Measurements from ENCODE around the gene MAMDC4.
"Not testable (repeated sequence)": the region's sequence is repeated elsewhere in the genome, so short reads cannot be mapped to it uniquely, and the experiment has no call there.

Gene MAMDC4

GRCh38 chr9:136825295-136826187 lies 26.6 kb upstream of the MAMDC4 start:
- no peak for DNase-seq

GRCh38 chr9:136826188-136826541 lies 26.0 kb upstream of the MAMDC4 start:
- DNase-seq, result no peak

DNA sequence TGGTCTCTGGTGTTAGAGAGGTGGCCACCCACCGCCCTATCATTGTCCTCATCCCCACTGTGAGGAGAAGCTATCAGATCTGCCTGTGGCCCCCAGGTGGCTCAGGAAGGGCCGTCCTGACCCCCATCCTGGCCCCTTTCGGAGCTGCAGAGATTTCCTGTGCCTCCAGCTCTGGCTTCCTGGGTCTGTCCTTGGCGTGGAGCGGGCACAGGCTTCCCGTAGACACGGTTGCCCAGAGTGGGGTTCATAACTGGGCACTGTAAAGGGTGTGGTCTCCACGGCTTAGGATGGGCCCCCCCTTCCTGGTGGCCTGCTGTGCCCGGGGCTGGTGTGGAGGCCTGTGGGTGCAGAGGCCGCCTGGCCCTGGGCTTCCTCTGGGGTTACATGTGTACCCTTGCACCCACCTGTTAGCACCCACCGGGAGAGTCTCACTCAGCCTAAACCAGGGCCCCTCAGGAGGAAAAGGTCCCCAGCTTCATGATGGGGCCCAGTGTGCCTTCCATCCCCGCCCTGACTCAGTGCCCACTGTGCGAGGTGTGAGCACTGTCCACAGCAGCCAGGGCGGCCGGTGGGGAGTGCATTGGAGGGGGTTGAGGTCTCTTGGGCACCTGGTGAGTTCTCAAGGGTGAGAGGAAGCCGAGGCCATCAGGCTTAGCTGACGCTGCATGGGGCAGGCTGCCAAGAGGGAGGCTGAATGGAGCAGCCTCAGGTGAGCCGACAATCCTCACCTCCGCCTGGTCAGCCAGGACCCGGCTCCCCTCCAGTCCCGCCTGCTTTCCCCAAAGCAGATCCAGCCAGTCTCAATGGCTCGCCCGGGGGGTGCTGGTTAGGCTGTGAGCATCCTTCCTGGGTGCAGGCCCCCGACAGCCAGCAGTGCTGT lies 25.2 kb upstream of the MAMDC4 start:
- no peak for DNase-seq

- DNase-seq, result no peak
Observed at GRCh38 chr9:136827794-136828473, 24.2 kb upstream of the MAMDC4 start.

DNA sequence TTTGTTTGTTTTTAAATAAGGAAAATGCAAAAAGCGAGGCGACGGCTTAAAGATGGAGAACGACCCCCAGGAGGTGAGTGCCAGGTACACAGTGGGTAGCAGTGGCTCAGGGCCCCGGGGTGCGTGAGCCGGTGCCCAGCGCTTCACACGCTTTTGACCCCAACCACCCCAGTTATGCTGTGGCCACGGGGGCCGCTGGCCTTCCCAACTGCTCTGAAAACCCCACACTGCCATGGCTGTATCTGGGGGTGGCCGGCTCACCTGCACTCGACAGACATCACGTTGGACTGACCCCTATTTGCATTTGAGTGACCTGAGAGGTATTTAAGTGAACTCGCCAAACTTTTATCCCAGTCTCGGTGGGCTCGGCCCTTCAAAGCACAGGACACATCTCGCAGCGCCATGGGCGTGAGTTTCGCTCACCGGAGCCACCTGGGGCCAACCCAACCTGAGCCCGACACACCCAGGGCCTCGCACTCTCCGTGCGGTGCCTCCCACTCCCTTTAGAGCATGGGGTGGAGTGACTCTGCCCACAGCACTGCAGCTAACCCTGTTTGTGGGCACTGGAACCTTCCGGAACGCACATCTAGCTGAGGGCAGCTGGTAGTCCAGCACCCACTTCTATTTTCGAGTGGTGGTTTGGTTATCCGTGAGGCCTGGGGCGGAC lies 23.5 kb upstream of the MAMDC4 start:
- no peak for DNase-seq

DNA sequence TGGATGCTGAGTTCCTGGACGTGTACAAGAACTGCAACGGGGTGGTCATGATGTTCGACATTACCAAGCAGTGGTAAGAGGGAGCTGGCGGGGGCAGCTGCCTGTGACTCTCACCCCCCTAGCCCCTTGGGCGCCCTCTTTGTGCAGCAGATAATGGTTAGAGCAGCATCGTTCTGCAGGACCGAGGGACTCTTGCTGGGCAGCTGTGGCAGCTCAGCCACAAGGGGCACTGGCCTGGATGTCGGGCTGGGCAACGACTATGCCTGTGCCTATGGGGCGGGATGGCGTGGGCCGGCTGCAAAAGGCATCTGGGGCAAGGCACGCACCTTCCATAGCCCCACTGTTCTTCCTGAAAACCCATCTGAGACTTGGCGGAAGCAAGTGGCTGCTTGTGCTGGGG lies 22.7 kb upstream of the MAMDC4 start:
- DNase-seq, result no peak

- DNase-seq, result no peak
Observed at GRCh38 chr9:136829981-136830885, 21.9 kb upstream of the MAMDC4 start.

DNA sequence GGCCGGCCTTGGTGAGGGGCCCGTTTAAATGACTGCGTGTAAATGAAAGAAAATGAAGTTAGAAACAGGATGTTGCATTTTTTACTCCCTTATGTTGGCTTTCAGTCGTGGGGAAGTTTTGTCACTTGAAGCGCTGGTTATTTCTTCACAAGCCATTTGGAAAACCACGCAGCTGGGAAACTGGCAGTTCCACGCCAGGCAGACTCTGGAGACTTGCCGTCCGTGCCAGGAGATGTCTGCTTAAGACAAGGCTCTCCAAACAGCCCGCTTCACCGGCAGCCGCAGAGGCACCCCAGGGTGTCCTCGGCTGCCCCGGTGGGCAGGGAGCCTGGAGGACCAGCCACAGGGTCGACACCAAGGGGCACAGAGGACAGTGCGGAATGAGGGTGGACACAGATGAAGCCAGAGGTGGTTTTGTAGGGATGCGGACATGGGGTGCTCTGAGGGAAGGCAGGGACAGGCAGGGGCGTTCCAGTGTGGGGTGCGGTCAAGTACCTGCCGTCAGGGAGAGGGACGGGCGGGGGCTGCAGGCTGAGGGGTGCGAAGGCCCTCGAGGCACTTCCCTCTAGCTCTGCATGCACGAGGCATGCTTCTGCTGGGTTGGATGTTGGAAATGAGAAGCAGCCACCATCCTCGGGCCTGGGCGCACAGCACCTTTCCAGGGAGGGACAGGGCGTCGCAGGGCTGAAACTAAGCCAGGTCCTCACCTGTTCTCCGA lies 21.0 kb upstream of the MAMDC4 start:
- DNase-seq, result no peak

GRCh38 chr9:136831720-136832104 lies 20.4 kb upstream of the MAMDC4 start:
- DNase-seq, result no peak

DNA sequence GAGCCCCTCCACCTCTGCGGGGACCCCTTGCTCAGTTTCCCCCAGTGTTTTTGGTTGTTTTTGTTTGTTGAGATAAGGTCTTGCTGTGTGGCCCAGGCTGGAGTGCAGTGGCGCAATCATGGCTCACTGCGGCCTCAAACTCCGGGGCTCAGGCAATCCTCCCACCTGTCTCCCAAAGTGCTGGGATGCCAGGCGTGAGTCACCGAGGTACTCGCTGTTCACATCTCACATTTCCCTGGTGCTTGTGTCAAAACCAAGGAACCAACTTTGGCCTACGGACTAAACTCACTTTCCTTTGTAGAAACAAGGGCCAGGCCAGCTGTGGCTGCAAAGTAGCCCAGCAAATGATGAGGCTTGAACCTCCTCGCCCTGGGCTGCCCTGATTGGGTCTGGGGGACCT lies 19.6 kb upstream of the MAMDC4 start:
- no peak for DNase-seq

GRCh38 chr9:136833381-136834048 lies 18.6 kb upstream of the MAMDC4 start:
- not testable (repeated sequence) for DNase-seq

DNA sequence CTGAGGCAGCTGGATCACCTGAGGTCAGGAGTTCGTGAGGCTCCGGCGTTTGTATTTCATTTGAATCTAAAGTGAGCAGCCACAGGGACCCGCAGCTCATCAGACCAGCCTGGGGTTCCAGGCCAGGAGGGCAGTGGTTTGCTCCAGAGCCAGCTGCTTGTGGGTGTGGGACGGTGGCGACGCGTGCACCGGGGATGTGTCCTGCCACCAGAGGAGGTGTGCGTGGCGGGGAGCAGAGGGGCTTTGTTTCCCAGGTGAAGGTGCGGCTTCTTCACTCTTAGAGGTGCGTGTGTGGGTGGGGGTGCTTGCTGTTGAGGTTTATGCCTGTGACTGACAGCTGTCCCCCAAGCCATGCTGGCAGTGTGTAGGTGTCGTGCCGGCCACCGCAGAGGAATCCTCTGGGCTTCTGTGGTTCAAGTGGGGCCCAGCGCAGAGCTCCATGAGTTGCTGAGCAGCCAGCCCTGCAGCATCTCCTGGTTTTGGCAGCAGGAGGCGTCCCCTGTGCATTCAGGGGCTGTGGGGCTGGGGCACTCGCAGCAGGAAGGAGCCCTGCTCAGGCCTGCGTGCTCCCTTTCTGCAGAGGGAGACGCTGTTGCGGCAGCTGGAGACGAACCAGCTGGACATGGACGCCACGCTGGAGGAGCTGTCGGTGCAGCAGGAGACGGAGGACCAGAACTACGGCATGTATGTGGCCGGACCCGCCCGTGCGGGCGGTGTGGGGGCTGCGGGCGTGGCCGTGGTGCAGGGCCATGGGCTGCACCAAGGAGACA lies 16.8 kb upstream of the MAMDC4 start:
- no peak for DNase-seq

GRCh38 chr9:136835932-136836904 lies 15.9 kb upstream of the MAMDC4 start:
- DNase-seq, result no peak

- DNase-seq, result no peak
Observed at GRCh38 chr9:136837146-136837855, 14.8 kb upstream of the MAMDC4 start.

- not testable (repeated sequence) for DNase-seq
Observed at GRCh38 chr9:136837856-136838277, 14.3 kb upstream of the MAMDC4 start.

- no peak for DNase-seq
Observed at GRCh38 chr9:136838314-136839228, 13.6 kb upstream of the MAMDC4 start.
